Activated CD4-positive, alpha-beta T cell treated with anti-CD3 and anti-CD28 coated beads for 36 hours (primary cell): ENCODE results near the gene DSCAM. TPM values are rescaled to one million over a fixed set of nuclear protein-coding genes. Genes with fewer than 3 reads are reported as not detected.
"Not testable (repeated sequence)": the region's sequence is repeated elsewhere in the genome, so short reads cannot be mapped to it uniquely, and the experiment has no call there.

Experiments
- ATAC-seq: fragments of 200-7000 bp; cut with Tn5 transposase; one replicate; pipeline ENCODE4 v1.10.0; 2021; ENCODE audit warnings: mild to moderate bottlenecking, moderate library complexity
- CTCF ChIA-PET: fragments of 350-600 bp; sonication (Branson Sonifier 250); formaldehyde crosslinking; loops from one replicate; lab custom pipeline; 2021; ENCODE audit warnings: antibody characterized with exemption; lab: Charles Lee
- POLR2A ChIA-PET: fragments of 350-600 bp; sonication (Branson Sonifier 250); formaldehyde crosslinking; loops from one replicate; lab custom pipeline; 2021; ENCODE audit warnings: antibody characterized with exemption, inconsistent platforms; lab: Charles Lee
- DNase-seq: peaks from one replicate; pipeline ENCODE4 v3.0.0-alpha.2; 2020
- H3K27ac Mint-ChIP-seq: one replicate; pipeline ENCODE4 v1.8.0; 2021; ENCODE audit warnings: mixed read lengths
- H3K27me3 Mint-ChIP-seq: one replicate; pipeline ENCODE4 v1.8.0; 2021; ENCODE audit warnings: mixed read lengths
- H3K36me3 Mint-ChIP-seq: one replicate; pipeline ENCODE4 v1.8.0; 2021; ENCODE audit warnings: low read depth, mixed read lengths
- H3K4me1 Mint-ChIP-seq: one replicate; pipeline ENCODE4 v1.8.0; 2021; ENCODE audit warnings: mixed read lengths
- H3K4me3 Mint-ChIP-seq: one replicate; pipeline ENCODE4 v1.8.0; 2021; ENCODE audit warnings: mild to moderate bottlenecking, moderate library complexity, mixed read lengths
- H3K9me3 Mint-ChIP-seq: one replicate; pipeline ENCODE4 v1.8.0; 2021; ENCODE audit warnings: low read depth, mixed read lengths
- intact Hi-C, 2 experiments: fragments of 100-400 bp; cut with DNase I in 1 of 2; cut with micrococcal nuclease in 1 of 2; formaldehyde crosslinking; loops; one replicate each; pipeline versions ENCODE4 v1.14.2 to v1.15.1; 2022 to 2024; cut with DNase I, micrococcal nuclease
- total RNA-seq, 2 experiments: library from RNA; stranded (reverse); gene quantifications; one replicate each; pipeline ENCODE4 v1.2.3, GENCODE V29; 2021

The DSCAM gene
- total RNA-seq, 2 experiments from 2014 or later, result not detected

DNA sequence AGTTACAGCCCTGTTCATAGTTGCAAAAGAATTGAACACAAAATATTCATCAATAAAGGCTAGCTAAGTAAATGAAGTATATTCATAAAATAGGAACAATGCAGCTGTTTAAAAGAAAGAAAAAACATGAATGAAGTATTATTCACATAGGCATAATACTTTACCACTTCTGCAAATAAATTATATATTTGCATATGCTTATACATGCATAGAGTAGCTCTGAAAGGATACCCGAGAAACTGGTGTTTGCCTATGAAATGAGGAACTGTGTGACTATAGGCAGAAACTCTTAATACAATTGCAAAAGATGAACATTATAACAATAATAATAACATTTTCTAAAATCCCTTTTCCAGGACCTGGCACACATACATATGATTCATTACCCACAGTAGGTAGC lies 385.9 kb downstream of the DSCAM start:
- no peak overlapping the region for H3K4me3 Mint-ChIP-seq
- ATAC-seq, result no peak
- DNase-seq, result no peak
- peaks cover 3% of the 10 kb centered on the region for H3K9me3 Mint-ChIP-seq
- POLR2A ChIA-PET, result no interaction called here
- H3K27me3 Mint-ChIP-seq, result peaks cover 6% of the 10 kb centered on the region
- no peaks in the 10 kb centered on the region for H3K36me3 Mint-ChIP-seq
- H3K4me1 Mint-ChIP-seq, result no peaks in the 10 kb centered on the region
- H3K27ac Mint-ChIP-seq, result no peak overlapping the region
- intact Hi-C loops, result no loop called here
- CTCF ChIA-PET, result no interaction called here

DNA sequence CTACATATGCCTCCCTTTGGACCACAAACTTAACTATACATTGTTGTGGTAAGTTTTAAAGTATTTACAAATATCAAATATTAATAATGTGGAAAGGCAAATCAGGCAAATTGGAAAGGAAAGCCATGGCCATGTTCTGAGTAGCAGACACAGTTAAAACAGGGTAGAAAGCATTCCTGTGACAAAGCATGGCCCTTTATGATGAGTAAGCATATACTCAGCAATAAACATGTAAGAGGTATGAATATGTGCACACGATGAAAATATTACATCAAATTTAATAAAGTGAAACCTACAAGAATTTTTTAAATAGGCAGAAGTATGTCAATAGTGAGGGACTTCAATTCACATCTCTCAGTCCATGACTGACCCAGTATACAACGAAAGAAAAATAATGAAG lies 389.2 kb downstream of the DSCAM start:
- POLR2A ChIA-PET, result no interaction called here
- H3K4me1 Mint-ChIP-seq, result no peaks in the 10 kb centered on the region
- H3K9me3 Mint-ChIP-seq, result no peaks in the 10 kb centered on the region
- no peak overlapping the region for H3K27ac Mint-ChIP-seq
- peaks cover 4% of the 10 kb centered on the region for H3K27me3 Mint-ChIP-seq
- intact Hi-C loops, result no loop called here
- no peak for ATAC-seq
- no peak overlapping the region for H3K4me3 Mint-ChIP-seq
- CTCF ChIA-PET, result no interaction called here
- H3K36me3 Mint-ChIP-seq, result no peaks in the 10 kb centered on the region
- DNase-seq, result no peak

DNA sequence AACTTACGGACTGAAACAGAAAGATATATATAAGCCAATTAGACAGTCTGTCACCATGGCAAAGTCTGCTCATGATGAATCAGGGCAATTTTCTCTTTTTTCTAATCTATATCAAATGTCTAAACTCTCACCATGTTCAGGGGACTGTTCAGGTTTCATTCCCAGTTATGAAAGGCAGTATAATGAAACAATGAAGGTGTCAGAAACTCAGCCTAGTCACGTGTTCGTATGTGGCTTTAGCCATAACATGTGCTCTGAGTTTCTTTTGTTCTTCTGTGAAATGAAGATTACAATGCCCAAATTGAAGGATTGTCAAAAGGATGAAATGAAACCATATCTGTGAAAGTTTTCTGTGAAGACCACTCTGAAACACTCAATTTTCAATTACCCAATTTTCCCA lies 392.9 kb downstream of the DSCAM start:
- Mint-ChIP-seq H3K9me3 (no peaks in the 10 kb centered on the region), H3K4me3 (no peak overlapping the region), H3K27me3 (peaks cover 2% of the 10 kb centered on the region), H3K36me3 (no peaks in the 10 kb centered on the region), H3K27ac (no peak overlapping the region), H3K4me1 (no peaks in the 10 kb centered on the region)
- intact Hi-C loops, result no loop called here
- ATAC-seq, result no peak
- ChIA-PET CTCF (no interaction called here), POLR2A (no interaction called here)
- no peak for DNase-seq

DNA sequence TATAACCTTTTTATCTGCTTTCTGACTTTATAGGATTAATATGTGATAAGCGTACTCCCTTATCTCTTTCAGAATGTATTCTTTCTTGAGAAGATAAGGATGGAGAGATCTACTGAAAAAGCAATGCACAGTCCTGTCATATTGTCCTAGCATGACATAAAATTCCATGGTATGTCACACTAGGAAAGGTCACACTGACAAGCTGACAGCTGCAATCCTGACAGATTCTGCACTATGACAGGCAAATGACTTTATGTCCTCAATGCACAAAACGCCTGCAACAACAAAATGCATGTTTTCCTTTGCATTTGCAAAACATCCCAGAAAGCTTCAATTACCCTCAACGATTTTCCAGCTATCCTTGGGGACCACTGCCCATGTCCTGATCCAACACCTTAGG lies 393.8 kb downstream of the DSCAM start:
- CTCF ChIA-PET, result no interaction called here
- intact Hi-C loops, result no loop called here
- DNase-seq (no peak), ATAC-seq (no peak)
- no peak overlapping the region for H3K4me3 Mint-ChIP-seq
- H3K27me3 Mint-ChIP-seq, result peaks cover 2% of the 10 kb centered on the region
- H3K4me1 Mint-ChIP-seq, result no peaks in the 10 kb centered on the region
- no peaks in the 10 kb centered on the region for H3K36me3 Mint-ChIP-seq
- no peaks in the 10 kb centered on the region for H3K9me3 Mint-ChIP-seq
- POLR2A ChIA-PET, result no interaction called here
- no peak overlapping the region for H3K27ac Mint-ChIP-seq

DNA sequence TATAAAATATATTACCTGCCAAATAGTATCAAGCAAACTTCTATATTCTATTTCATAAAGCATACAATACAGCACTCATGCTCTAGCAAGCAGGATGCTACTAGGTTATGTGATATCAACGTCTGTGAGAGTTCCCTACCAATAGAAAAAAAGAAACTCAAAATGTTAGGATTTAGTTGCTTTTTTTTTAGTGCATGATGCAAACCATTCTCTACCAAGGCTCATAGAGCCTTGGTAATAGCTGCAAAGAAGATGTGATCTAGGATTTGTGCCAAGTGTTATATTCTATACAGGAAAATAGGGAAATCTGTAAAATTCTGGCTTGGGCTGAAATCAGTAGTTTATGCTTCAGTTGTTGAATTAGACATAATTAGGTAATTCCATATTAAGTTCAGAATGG lies 394.4 kb downstream of the DSCAM start:
- CTCF ChIA-PET, result no interaction called here
- no peak overlapping the region for H3K27ac Mint-ChIP-seq
- DNase-seq (no peak), ATAC-seq (no peak)
- H3K4me1 Mint-ChIP-seq, result no peaks in the 10 kb centered on the region
- H3K9me3 Mint-ChIP-seq, result no peaks in the 10 kb centered on the region
- intact Hi-C loops, result no loop called here
- H3K36me3 Mint-ChIP-seq, result no peaks in the 10 kb centered on the region
- POLR2A ChIA-PET, result no interaction called here
- no peak overlapping the region for H3K4me3 Mint-ChIP-seq
- peaks cover 2% of the 10 kb centered on the region for H3K27me3 Mint-ChIP-seq

DNA sequence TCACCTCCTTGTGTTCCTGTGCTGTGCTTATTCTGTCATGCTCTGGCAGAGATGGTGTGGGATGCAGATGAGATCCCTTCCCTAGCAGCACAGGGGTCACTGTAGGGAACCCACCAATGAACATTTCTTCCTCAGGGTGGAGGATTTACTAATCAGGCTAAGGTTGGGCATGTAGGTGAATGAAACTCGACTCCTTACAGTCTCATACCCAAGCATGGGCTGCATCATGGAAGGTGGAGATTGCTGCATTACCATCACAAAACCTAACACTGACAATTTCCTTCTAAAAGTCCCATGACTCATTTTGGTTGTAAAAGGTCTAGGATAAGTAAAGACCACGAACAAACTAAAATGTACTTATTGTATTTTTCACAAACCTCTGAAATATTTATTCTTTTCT lies 399.9 kb downstream of the DSCAM start:
- DNase-seq (no peak), ATAC-seq (no peak)
- H3K9me3 Mint-ChIP-seq, result peaks cover 2% of the 10 kb centered on the region
- no peaks in the 10 kb centered on the region for H3K27me3 Mint-ChIP-seq
- intact Hi-C loops, result no loop called here
- no peak overlapping the region for H3K4me3 Mint-ChIP-seq
- H3K4me1 Mint-ChIP-seq, result no peaks in the 10 kb centered on the region
- ChIA-PET CTCF (no interaction called here), POLR2A (no interaction called here)
- H3K27ac Mint-ChIP-seq, result no peak overlapping the region
- H3K36me3 Mint-ChIP-seq, result no peaks in the 10 kb centered on the region

DNA sequence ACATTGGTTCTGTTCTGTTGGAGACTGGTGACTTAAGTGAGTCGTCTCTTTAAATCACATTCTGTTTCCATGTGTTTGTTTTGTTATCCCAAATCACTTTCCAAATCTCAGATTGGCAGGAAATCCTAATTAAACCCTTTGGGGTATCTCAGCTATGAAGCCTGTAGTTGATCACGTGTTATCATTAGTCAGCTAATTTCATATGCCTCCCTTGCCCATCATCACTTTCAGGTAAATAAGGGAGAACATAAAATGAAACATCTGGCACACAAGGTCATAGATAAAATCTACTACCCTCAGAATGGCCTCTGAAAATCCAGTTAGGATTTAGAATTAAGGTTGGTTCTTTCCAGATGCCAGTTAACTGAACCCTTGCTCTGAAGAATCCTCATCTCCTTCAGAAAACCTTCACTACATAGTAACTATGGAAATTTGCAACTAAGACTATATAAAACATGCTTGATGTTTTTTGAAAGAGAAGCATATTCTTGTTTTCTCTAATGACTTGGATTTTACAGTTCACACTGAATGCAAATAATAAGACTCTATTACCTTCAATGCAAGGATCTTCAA lies 401.5 kb downstream of the DSCAM start:
- H3K27me3 Mint-ChIP-seq, result no peaks in the 10 kb centered on the region
- ATAC-seq (no peak), DNase-seq (no peak)
- H3K4me1 Mint-ChIP-seq, result no peaks in the 10 kb centered on the region
- ChIA-PET CTCF (no interaction called here), POLR2A (no interaction called here)
- peaks cover 2% of the 10 kb centered on the region for H3K9me3 Mint-ChIP-seq
- H3K36me3 Mint-ChIP-seq, result no peaks in the 10 kb centered on the region
- intact Hi-C loops, result no loop called here
- H3K4me3 Mint-ChIP-seq, result no peak overlapping the region
- no peak overlapping the region for H3K27ac Mint-ChIP-seq

DNA sequence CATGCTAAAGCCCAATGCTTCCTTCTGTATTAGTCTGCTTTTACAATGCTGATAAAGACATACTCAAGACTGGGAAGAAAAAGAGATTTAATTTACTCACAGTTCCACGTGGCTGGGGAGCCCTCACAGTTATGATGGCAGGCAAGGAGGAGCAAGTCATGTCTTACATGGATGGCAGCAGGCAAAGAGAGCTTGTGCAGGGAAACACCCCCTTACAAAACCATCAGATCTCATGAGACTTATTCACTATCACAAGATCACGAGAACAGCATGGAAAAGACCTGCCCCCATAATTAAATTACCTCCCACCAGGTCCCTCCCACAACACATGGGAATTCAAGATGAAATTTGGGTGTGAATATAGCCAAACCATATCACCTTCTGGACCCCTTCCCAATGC lies 407.4 kb downstream of the DSCAM start:
- H3K4me3 Mint-ChIP-seq, CTCF ChIA-PET, H3K9me3 Mint-ChIP-seq, ATAC-seq, H3K36me3 Mint-ChIP-seq, POLR2A ChIA-PET, H3K27me3 Mint-ChIP-seq, H3K4me1 Mint-ChIP-seq, H3K27ac Mint-ChIP-seq, intact Hi-C loops, DNase-seq: not testable (repeated sequence)

DNA sequence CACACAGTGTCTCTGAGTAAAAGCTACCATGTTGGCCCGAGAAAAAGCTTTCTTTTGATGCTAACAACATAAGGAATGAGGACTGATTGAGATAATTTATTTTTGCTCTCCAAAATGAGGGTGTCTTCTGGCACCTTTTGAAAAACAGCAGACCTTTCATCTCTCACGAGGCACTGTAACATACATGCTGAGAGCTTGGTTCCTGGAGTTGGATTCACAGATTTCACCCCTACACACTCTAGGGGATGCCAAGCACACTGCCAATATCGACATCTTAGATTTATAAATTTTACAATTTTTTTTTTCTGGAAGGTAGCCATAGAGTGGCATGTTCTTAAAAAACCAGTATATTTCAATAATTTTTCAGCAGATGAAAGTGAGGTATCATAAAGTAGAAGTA lies 408.3 kb downstream of the DSCAM start:
- H3K9me3 Mint-ChIP-seq, result peaks cover 3% of the 10 kb centered on the region
- ChIA-PET POLR2A (no interaction called here), CTCF (no interaction called here)
- H3K4me1 Mint-ChIP-seq, result no peaks in the 10 kb centered on the region
- H3K27ac Mint-ChIP-seq, result no peak overlapping the region
- DNase-seq, result no peak
- intact Hi-C loops, result no loop called here
- no peak overlapping the region for H3K4me3 Mint-ChIP-seq
- ATAC-seq, result no peak
- H3K36me3 Mint-ChIP-seq, result no peaks in the 10 kb centered on the region
- H3K27me3 Mint-ChIP-seq, result no peaks in the 10 kb centered on the region

DNA sequence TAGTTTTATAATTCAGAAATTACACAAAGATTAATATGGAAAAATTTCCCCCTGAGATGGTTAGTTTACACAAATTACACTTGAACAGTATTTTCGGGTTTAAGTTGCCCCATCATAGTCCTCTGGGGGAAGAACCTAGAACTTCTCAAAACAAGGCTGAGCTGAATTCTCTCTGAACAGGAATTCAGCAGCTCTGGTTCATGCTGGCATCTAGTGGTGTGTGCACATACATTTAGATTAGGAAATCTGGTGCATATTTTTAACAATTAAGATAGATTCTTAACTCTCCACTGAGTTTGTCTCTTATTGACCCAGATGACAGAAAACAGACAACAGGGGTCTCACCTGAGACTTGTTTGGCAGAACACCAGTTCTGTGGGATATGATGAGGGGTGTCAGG lies 410.7 kb downstream of the DSCAM start:
- ChIA-PET POLR2A (no interaction called here), CTCF (no interaction called here)
- Mint-ChIP-seq H3K27me3 (no peaks in the 10 kb centered on the region), H3K36me3 (no peaks in the 10 kb centered on the region), H3K4me3 (no peak overlapping the region), H3K4me1 (no peaks in the 10 kb centered on the region), H3K9me3 (peaks cover 4% of the 10 kb centered on the region), H3K27ac (no peak overlapping the region)
- DNase-seq (no peak), ATAC-seq (no peak)
- intact Hi-C loops, result no loop called here

DNA sequence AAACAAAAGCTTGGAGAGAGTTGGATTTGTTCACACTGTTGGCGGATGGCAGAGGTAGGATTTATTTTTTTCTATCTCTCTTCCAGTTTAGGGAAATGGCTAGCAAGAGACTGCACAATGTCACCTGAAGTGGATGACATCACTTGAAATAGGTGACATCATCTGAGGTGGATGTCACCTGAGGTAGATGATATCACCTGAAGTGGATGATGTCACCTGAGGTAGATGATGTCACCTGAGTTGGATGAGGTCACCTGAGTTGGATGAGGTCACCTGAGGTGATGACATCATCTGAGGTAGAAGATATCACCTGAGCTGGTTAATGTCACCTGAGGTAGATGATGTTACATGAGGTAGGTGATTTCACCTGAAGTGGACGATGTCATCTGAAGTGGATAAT lies 413.4 kb downstream of the DSCAM start:
- H3K4me3 Mint-ChIP-seq, result no peak overlapping the region
- POLR2A ChIA-PET, result no interaction called here
- H3K4me1 Mint-ChIP-seq, result no peaks in the 10 kb centered on the region
- no peaks in the 10 kb centered on the region for H3K36me3 Mint-ChIP-seq
- intact Hi-C loops, result no loop called here
- H3K27ac Mint-ChIP-seq, result no peak overlapping the region
- ATAC-seq, result no peak
- no peak for DNase-seq
- no peaks in the 10 kb centered on the region for H3K27me3 Mint-ChIP-seq
- peaks cover 5% of the 10 kb centered on the region for H3K9me3 Mint-ChIP-seq
- CTCF ChIA-PET, result interaction anchor here (0.7 kb wide), 1 partner anchor 24 kb away, joined by 3 read pairs; no protein-coding TSS in a partner anchor

DNA sequence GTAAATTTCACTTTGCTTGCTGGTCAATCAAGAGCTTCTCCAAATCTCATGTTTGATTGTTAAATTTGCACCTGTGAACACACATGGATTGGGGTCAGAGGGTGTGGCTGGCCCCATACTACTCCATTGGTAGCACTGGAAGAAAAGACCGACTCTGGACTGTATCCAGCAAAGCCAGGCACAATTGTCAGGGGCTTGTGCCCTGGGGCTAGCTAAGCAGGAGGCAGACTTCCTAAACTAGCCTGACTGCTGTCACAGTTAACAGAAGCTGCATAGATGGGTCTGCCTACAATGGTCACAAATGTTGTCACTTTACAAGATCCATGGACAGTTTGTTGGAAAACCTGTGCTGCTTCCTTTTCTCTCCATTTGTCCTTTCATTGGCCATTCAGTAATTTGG lies 421.0 kb downstream of the DSCAM start:
- no peaks in the 10 kb centered on the region for H3K27me3 Mint-ChIP-seq
- no peak overlapping the region for H3K4me3 Mint-ChIP-seq
- H3K4me1 Mint-ChIP-seq, result no peaks in the 10 kb centered on the region
- ChIA-PET CTCF (interaction anchor here (0.7 kb wide), 1 partner anchor 226 kb away, joined by 4 read pairs; no protein-coding TSS in a partner anchor), POLR2A (no interaction called here)
- no peak overlapping the region for H3K27ac Mint-ChIP-seq
- ATAC-seq (no peak), DNase-seq (no peak)
- intact Hi-C loops, result no loop called here
- peaks cover 1% of the 10 kb centered on the region for H3K9me3 Mint-ChIP-seq
- no peaks in the 10 kb centered on the region for H3K36me3 Mint-ChIP-seq
